ENCODE data around the gene CLCA4. TPM values are rescaled to one million over a fixed set of nuclear protein-coding genes. Genes with fewer than 3 reads are reported as not detected.

CLCA4 gene
- total RNA-seq, 1 donor from 2014 or later, result not detected

DNA sequence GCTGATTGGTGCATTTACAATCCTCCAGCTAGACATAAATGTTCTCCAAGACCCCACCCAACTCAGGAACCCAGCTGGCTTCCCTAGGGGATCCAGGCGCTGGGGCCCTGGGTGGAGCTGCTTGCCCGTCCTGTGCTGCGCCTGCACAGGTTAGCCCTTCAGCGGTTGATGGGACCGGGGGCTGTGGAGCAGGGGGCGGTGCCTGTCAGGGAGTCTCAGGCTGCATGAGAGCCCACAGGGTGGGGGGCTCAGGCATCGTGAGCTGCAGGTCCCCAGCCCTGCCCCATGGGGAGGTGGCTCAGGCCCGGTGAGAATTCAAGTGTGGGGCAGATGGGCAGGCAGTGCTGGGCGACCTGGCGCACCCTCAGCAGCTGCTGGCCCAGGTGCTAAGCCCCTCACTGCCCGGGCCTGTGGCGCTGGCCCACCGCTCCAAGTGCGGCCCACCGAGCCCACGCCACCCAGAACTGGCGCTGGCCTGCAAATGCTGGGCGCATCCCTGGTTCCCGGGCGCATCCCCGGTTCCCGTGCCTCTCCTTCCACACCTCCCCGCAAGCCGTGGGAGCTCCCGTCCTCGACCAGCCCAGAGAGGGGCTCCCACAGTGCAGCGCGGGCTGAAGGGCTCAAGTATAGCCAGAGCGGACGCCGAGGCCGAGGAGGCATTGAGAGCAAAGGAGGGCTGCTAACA, 23.1 kb upstream of the CLCA4 start:
- ATAC-seq, result no peak
- no peak for DNase-seq (ENCODE audit: low spot score)

DNA sequence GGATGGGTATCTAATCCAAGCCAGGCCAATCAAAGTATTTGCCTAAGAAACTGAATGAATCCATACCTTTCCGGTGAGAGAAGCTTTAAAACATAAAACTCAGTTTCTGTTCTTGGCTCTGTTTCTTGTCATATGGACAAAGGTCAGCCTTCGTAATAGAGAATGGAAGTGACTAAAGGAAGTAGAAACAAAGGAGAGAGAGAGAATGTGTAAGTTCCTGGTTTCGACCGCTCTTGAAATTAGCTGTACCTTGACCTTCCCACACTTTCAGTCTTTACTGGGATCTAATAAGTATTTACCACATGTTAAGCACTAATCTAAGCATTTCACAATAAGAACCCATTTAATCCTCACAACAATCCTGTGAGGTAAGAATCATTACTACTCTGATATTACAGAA, 19.6 kb upstream of the CLCA4 start:
- no peak for DNase-seq (ENCODE audit: low spot score)
- ATAC-seq, result no peak

DNA sequence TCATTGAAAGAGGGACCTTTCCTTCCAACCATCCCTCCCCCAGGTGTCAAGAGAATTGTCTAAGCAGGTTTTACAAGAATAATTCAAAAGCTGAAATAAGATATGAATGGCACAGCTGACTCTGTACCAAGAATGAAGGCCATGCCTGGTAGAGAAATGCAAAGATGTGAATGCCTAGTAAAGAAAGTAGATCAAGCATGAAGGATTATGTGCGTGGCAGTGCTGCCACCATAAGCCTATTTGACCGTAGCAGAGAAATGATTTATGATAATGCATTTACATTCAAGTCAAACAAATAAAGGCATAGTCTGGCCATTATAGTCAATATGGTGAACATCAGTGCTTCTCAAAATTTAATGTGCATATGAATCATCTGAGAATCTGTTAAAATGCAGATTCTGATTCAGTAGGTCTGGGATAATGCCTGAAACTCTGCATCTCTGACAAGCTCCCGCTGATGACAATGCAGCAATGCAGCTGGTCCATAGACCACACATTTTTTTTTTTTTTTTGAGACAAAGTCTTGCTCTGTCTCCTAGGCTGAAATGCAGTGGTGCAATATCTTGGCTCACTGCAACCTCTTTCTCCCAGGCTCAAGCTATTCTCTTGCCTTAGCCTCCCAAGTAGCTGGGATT, 16.6 kb upstream of the CLCA4 start:
- no peak for ATAC-seq

DNA sequence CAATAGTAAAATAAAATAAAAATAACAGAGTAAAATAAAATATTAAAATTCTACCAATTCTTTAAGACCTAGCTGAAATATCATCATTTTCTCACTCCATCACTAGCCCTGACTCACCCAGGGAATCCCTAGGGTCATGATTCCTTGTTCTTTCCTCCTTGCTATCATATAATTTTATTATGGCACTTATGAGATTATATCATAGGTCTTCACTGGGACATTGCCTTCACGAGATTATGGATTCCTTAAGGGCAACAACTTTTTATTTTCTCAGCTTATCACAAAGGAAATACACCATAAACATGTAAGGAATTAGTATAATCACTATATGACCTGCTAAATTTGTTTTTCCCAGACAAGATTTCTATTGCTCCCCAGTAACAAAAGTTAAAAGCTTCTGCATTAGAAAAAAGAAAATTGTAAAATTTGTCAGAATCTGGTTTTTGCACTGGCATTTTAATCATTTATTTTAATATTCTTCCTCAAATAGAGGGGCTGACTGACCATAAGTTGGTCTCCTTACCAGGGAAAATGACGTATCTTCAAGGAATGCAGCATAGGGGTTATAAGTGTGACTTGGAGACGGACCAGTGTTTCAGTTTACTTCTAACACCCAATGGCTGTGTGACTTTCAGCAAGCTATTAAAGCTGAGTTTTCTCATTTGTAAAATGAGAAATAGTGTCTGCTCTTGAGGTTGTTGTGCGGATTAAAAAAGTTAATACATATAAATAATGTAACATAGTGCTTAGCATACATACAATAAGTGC, 8.8 kb upstream of the CLCA4 start:
- no peak for DNase-seq (ENCODE audit: low spot score)
- ATAC-seq, result no peak

More for the DNA sequence above, 16.6 kb upstream of the CLCA4 start:
- no peak for DNase-seq (ENCODE audit: low spot score)

DNA sequence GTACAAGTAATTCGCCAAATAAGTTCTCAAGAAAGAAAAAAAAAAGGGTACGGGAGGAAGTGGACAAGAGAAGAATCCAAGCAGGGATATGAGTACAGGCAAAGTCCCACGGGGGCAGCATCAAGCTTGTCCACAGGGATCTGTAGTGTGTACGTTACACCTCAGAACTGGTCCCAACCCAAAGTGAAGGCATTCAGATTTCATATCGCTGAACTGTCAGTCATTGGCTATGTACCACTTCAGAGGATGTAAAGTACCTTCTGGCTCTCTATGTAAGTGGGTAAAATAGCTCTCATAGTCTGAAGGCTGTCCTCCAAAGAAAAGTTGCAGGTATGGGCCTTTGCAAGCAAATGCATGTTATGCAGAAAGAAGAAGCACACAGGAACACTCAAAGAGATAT, 8.1 kb upstream of the CLCA4 start:
- ATAC-seq (no peak), DNase-seq (ENCODE audit: low spot score) (no peak)

DNA sequence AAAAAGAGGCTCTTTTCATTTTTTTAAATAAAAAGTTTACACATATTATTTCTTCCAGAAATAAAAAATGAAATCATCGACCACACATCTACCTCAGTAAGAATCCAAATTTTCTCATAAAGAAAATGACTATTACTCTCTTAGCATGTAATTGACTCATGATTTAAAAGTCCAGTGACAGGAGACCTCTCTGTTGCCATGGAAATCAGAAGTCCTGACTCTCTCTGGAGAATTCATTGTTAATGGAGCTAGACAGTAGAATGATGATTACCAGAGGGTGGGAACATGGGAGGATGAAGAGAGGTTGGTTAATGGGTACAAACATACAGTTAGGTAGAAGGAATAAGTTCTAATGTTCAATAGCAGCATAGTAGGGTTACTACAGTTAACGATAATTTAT, 5.0 kb upstream of the CLCA4 start:
- ATAC-seq, result no peak
- no peak for DNase-seq (ENCODE audit: low spot score)

DNA sequence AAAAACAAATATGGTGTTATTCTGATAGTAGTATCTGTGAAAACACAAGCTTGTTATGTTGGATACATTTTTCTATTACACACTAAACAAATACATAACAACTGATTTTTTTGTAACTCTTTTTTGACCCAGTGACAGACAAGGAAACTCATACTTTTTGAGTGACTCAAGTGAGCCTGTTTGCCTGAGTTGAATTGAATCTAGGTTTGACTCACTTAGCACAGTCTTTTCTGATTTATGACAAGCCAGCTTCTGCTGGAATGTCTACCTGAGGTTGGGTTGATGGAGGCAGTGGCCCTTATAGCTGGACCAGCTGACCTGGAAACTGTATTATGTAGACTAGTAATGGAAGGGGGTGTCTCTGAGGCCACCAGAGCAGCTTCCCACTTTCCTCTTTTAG, 4.2 kb upstream of the CLCA4 start:
- DNase-seq (ENCODE audit: low spot score) (no peak), ATAC-seq (no peak)

DNA sequence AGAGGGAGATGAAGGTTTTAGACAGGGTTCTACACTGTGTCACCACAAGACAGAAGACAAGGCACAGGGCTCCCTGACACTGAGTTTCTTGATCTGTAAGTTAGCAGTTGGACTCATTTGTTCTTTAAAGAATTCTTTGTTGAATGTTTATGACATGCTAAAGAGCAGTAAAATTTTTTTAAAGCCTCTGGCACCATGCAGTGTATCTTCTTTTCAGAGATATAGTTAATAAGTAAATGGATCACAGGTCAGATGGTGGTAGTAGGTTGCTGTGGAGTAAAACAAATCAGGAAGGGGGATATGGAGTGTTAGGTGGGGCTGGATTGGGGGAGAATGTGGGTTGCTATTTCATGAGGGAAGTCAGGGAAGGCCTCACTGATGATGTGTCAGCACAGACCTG, 2.0 kb downstream of the CLCA4 start:
- ATAC-seq (no peak), DNase-seq (ENCODE audit: low spot score) (no peak)

DNA sequence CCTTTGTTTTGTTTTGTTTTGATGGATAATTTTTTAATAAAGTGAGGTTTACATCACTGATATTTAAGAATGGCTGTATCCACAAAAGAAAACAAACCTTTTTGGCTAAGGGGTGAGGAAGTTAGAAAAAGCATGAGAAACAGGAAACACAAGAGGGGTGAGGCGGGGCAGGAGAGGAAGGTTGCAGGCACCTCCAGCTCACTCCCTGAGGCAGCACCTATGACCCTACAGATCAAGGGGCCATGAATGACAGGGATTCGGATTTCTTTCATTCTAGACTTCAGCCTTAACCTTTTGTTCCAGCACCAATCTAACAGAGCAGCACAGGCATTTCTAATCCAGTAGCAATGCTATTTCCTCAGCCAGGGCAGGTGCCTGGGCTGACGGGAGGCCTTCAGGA, 4.4 kb downstream of the CLCA4 start:
- ATAC-seq (no peak), DNase-seq (ENCODE audit: low spot score) (no peak)

DNA sequence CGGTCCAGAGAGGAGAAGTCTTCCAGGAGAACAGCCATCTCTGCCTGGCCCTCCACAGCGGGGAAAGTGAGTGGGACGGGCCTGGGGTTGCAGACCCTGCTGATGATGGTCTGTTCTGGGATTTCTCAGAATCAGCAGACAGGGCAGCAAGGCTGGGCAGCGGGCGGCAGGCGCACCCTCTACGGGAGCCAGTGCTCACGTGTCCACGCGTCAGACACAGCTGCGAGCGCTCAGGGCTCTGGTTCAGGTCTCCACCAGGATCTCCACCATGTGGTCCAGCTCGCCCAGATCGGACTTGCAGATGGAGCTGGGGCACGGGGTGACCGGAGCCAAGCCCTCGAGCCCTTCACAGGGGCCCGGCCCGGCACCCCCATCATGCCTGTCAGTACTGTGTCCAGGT, 5.5 kb downstream of the CLCA4 start:
- DNase-seq (ENCODE audit: low spot score) (no peak), ATAC-seq (no peak)

DNA sequence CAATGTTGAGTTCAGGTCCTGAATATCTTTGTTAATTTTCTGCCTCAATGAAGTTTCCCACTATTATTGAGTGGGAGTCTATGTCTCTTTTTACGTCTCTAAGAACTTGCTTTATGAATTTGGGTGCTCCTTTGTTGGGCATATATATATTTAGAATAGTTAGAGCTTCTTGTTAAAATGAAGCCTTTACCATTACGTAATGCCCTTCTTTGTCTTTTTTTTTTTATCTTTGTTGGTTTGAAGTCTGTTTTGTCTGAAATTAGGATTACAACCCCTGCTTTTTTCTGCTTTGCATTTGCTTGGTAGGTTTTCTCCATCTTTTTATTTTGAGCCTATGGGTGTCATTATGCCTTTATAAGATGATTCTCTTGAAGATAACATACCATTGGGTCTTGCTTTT, 10.9 kb downstream of the CLCA4 start:
- DNase-seq (ENCODE audit: low spot score) (no peak), ATAC-seq (no peak)

DNA sequence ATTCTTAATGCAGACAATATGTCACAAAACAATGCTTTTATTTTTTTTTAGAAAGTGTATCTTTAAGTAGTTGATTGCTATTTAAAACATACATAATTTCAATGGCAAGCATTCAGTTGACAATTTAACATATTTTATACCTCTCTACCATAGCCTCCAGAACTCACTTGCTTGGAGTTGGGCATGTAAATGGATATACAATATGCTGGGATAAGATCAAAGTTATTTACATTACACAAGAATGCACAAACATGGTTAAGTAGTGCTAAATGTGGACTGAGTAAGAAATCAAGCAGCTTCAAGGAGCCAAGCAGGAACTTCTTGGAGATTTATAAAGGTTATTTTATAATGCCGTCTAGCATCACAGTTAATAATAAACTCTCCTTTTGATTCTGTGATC, 17.0 kb downstream of the CLCA4 start:
- DNase-seq (ENCODE audit: low spot score) (no peak), ATAC-seq (no peak)

DNA sequence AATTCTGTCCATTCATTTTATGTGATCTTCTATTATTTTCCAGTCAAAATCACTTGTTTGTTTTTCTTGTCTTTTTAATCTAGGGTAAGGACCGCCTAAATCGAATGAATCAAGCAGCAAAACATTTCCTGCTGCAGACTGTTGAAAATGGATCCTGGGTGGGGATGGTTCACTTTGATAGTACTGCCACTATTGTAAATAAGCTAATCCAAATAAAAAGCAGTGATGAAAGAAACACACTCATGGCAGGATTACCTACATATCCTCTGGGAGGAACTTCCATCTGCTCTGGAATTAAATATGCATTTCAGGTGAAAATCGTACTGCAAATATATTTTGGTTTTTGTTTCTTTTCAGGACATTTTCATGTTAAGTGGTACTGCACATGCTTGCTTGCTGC, 20.5 kb downstream of the CLCA4 start:
- ATAC-seq (no peak), DNase-seq (ENCODE audit: low spot score) (no peak)

DNA sequence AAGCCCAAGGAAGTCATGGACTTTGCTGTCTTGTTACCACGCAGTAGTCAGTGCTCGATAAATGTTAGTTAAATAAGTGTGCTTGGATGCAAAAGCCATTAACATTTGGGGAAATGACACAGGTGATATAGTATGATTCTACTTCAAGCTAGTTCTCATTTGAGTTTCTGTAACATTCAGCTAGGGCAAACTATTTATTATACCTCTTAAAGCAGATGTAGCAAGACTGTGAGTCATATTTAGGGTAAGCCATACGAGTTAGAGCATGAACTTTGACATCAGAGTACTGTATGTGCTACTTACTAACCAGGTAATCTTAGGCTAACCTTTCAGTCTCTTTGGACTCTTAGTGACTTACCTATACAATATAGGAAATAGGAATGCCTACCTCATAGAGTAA, 21.0 kb downstream of the CLCA4 start:
- ATAC-seq (no peak), DNase-seq (ENCODE audit: low spot score) (no peak)

DNA sequence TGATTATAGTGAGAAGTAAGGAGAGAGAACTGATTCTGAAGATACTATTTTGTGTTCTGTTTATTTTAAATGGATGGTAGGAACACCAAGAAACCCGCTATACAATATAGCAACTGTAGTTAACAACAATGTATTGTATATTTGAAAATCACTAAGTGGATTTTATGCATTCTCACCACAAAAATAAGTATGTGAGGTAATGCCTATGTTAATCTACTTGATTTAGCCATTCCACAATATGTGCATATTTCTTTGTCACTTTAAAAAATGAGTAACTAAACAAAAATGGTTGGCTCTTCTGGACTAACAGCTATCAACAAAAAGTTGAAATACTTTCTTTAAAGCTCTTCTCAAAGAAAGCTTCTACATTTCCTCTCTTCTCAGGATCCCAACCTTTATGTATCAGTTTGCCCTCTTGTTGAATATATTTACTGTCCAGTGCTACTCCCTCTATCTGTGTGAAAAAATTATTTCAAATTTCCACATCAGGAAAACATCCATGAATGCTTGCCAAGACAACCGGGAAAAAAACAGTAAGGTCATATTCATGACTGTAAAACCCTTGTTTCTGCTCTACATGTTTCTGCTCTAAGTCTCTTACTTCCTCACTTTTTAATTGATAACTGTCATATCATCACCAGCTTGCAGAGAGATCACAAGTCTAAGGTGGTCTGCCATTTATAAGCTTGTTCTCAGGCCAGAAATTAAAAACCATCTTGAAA, 27.0 kb downstream of the CLCA4 start:
- ATAC-seq, result no peak
- no peak for DNase-seq (ENCODE audit: low spot score)

DNA sequence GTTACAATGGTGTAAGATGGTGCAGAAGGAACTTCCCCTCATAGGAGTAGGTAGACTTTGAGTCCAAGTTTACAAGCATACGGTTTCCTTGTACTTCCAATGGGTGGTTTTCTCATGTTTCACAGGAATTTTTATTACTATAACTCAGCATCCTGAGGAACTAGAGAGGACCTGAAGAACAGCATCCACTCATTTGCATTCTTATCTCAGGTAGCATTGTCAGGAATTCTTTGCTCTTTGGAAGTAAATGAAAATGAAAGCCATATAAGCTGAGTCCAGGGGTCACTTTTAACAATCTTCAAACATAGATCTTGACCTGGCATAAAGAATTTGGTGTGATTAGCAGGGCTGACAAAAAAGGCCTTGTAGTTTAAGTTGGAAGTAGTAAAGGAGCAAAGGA, 34.4 kb downstream of the CLCA4 start:
- no peak for ATAC-seq
- no peak for DNase-seq (ENCODE audit: low spot score)

DNA sequence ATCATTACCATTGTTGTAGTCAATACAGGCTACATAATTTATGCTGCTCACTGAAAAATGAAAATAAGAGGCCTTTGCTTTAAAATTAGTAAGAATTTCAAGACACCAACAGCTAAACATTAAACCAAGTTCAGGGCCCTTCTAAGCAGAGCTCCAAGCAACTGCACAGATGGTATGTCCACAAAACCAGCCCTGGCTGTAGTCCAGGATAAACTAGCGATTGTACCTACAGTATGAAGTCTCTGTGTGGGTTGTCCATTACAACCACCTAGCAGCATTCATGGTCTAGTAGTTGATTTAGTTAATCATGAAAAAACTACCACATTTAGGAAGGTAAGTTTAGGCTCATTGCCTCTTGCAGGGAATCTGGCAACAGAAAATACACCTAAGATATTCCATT, 35.3 kb downstream of the CLCA4 start:
- DNase-seq (ENCODE audit: low spot score), result no peak
- no peak for ATAC-seq

DNA sequence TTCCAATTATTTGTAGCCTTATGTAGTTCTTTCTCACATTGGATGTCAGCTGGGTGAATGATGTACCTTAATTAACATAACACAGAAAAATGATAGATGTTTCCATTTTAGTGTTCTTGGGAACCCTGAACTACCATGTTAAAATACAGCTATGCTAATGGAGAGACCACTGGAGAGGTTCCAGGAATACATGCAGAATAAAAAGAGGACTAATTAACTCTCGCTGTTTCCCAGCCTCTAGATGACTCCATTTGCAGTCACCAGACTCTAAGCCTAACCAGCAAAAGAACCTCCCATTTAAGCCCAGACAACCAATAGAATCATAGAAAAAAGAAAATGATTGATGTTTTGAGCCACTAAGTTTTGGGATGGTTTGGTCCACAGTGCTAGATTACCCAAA, 36.2 kb downstream of the CLCA4 start:
- ATAC-seq (no peak), DNase-seq (ENCODE audit: low spot score) (no peak)

DNA sequence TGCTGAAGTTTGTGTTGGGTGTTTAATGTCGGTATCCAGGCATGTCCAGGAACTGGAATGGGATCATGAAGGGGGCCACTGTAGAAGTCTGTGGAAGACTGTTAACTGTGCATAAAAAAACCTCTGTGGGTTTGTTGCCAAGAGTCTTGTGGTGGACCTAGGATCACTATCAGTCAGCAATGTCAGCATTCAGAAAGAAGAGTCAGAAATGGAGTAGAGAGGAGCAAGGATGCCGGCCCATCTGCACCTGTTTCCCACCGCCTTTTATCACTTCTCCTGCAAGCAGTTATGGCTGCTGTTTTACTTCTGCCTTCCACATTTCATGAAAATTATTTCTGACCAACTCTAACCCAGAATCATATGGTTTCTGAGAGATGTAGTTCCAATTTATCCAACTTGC, 36.7 kb downstream of the CLCA4 start:
- ATAC-seq (no peak), DNase-seq (ENCODE audit: low spot score) (no peak)

DNA sequence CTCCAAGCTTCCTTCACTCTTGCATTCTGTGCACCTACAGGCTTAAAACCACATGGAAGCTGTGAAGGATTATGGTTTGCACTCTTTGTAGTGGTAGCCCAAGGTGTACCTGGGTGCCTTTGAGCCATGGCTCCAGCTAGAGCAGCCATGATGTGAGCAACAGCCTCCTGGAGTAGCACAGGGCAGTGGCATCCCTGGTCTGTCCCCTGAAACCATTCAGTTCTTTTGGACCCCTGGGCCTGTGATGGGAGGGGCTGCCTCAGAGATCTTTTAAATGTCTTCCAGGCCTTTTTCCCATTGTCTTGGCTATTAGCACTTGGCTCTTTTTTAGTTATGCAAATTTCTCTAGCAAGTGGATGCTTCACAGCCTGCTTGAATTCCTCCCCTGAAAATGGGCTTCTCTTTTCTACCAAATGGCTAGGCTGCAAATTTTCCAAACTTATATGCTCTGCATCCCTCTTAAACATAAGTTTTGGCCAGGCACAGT, 47.4 kb downstream of the CLCA4 start:
- DNase-seq (ENCODE audit: low spot score) (no peak), ATAC-seq (no peak)

DNA sequence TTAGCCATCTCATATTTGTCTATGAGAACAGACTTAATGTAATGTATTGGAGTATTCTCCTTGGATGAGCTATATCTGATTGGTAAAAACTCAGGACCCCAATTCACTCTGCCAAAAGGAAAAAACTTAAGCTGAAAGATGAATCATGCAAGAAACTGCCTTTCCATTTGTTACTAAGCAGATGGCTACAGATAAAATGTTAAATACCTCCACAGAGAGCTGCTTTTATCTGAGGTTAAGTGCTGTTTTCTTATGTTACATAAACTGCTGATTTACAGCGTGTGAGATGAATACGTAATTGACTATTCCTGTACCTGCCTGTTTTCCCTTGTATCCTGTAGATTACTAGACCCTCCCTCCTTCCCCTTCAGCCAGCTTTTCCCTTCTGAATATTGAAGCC, 49.3 kb downstream of the CLCA4 start:
- ATAC-seq, result no peak
- DNase-seq (ENCODE audit: low spot score), result no peak

Measured in left lobe of liver (tissue), 2 donors.